Mesothelial cell of epicardium (in vitro differentiated cells): ENCODE results near the gene SCP2. TPM values are rescaled to one million over a fixed set of nuclear protein-coding genes. Genes with fewer than 3 reads are reported as not detected.

Experiments
- DNase-seq, 2 experiments: peaks; one replicate each; pipeline ENCODE4 v3.0.0; 2021; ENCODE audit warnings: low spot score in 2 of 2; ENCODE audit not compliant: unreplicated experiment in 2 of 2
- H3K27ac Mint-ChIP-seq: 2 replicates; pipeline ENCODE4 v1.8.0; 2021; ENCODE audit warnings: mixed read lengths
- H3K27me3 Mint-ChIP-seq: 2 replicates; pipeline ENCODE4 v1.8.0; 2021; ENCODE audit warnings: low read depth, mixed read lengths
- H3K36me3 Mint-ChIP-seq: 2 replicates; pipeline ENCODE4 v1.8.0; 2021; ENCODE audit warnings: mixed read lengths
- H3K4me1 Mint-ChIP-seq: 2 replicates; pipeline ENCODE4 v1.8.0; 2021; ENCODE audit warnings: mixed read lengths
- H3K4me3 Mint-ChIP-seq: 2 replicates; pipeline ENCODE4 v1.8.0; 2021; ENCODE audit warnings: mild to moderate bottlenecking, moderate library complexity, mixed read lengths
- H3K9me3 Mint-ChIP-seq: 2 replicates; pipeline ENCODE4 v1.8.0; 2021; ENCODE audit warnings: mixed read lengths
- total RNA-seq: library from RNA; stranded (reverse); gene quantifications from 3 replicates; pipeline ENCODE4 v1.2.1, GENCODE V29; 2021
- TF ChIP-seq, protein P1 (sequence below): fragments of 200-600 bp; sonication (generic); IDR thresholded peaks from one replicate; pipeline ENCODE4 v1.5.0; 2021; ENCODE audit warnings: antibody characterized with exemption; ENCODE audit not compliant: unreplicated experiment

SCP2 gene
- total RNA-seq, 1 donor from 2014 or later: 55.8 TPM

DNA sequence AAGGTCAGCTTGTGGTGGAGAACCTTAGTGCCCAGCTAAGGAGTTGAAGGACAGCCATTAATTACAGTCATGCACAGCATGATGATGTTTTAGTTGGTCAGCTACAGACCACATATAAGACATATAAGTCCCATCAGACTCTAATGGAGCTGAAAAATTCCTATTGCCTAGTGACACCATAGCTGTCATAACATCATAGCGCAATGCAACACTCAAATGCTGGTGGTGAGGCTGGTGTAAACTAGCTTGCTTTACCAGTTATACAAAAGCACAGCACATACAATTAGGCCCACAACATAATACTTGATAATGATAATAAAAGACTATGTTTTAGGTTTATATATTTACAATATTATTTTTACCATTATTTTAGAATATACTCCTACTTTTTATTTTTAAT is 9.5 kb upstream of the SCP2 start:
- H3K27ac Mint-ChIP-seq: no peak overlapping the region
- TF ChIP-seq, protein P1, sequence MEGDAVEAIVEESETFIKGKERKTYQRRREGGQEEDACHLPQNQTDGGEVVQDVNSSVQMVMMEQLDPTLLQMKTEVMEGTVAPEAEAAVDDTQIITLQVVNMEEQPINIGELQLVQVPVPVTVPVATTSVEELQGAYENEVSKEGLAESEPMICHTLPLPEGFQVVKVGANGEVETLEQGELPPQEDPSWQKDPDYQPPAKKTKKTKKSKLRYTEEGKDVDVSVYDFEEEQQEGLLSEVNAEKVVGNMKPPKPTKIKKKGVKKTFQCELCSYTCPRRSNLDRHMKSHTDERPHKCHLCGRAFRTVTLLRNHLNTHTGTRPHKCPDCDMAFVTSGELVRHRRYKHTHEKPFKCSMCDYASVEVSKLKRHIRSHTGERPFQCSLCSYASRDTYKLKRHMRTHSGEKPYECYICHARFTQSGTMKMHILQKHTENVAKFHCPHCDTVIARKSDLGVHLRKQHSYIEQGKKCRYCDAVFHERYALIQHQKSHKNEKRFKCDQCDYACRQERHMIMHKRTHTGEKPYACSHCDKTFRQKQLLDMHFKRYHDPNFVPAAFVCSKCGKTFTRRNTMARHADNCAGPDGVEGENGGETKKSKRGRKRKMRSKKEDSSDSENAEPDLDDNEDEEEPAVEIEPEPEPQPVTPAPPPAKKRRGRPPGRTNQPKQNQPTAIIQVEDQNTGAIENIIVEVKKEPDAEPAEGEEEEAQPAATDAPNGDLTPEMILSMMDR: no peak
- no peak overlapping the region for H3K4me3 Mint-ChIP-seq
- DNase-seq: no peak
- peaks cover 18% of the 10 kb centered on the region for H3K27me3 Mint-ChIP-seq
- H3K36me3 Mint-ChIP-seq: peaks cover 6% of the 10 kb centered on the region
- H3K9me3 Mint-ChIP-seq: peaks cover 8% of the 10 kb centered on the region
- peaks cover 2% of the 10 kb centered on the region for H3K4me1 Mint-ChIP-seq

DNA sequence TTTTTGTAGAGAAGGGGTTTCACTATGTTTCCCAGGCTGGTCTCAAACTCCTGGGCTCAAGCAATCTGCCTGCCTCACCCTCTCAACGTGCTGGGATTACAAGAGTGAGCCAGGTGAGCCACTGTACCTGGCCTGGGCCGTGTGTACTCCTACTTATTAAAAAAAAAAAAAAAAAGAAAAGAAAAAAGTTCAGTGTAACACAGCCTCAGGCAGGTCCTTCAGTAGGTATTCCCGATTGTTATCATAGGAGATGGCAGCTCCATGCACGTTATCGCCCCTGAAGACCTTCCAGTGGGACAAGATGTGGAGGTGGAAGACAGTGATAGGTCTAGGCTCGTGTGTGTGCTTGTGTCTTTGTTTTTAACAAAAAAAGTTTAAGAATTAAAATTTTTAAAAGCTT is 8.9 kb upstream of the SCP2 start:
- Mint-ChIP-seq H3K4me1 (peaks cover 2% of the 10 kb centered on the region), H3K9me3 (peaks cover 8% of the 10 kb centered on the region)

DNA sequence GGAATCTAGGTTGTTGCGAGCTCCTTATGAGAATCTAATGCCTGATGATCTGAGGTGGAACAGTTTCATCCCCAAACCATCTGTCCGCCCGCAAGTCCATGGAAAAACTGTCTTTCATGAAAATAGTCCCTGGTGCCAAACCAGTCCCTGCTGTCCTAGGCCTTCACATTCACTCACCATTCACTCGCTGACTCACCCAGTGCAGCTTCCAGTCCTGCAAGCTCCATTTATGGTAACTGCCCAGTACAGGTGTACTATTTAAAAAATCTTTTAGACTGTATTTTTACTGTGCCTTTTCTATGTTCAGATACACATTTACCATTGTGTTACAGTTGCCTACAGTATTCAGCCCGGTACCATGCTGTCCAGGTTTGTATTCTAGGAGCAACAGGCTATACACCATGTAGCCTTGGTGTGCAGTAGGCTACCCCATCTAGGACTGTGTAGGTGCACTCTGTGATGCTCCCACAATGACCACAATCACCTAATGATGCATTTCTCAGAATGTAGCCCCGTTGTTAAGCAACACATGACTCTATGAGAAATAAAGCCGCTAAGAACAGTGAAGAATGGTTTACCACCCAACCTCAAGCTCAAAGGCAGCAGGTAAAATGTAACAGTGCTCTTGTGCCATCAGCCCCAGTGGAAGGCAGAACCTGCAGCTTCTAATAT is 7.9 kb upstream of the SCP2 start:
- TF ChIP-seq, protein P1: no peak
- peaks cover 2% of the 10 kb centered on the region for H3K4me1 Mint-ChIP-seq
- DNase-seq: no peak
- peaks cover 6% of the 10 kb centered on the region for H3K36me3 Mint-ChIP-seq
- peaks cover 8% of the 10 kb centered on the region for H3K9me3 Mint-ChIP-seq
- no peak overlapping the region for H3K27ac Mint-ChIP-seq
- no peak overlapping the region for H3K4me3 Mint-ChIP-seq
- H3K27me3 Mint-ChIP-seq: peaks cover 27% of the 10 kb centered on the region

More for the DNA sequence above, 8.9 kb upstream of the SCP2 start:
- Mint-ChIP-seq H3K36me3 (peaks cover 6% of the 10 kb centered on the region), H3K27me3 (peaks cover 23% of the 10 kb centered on the region), H3K4me3 (no peak overlapping the region), H3K27ac (no peak overlapping the region)
- no peak for DNase-seq
- TF ChIP-seq, protein P1: no peak

DNA sequence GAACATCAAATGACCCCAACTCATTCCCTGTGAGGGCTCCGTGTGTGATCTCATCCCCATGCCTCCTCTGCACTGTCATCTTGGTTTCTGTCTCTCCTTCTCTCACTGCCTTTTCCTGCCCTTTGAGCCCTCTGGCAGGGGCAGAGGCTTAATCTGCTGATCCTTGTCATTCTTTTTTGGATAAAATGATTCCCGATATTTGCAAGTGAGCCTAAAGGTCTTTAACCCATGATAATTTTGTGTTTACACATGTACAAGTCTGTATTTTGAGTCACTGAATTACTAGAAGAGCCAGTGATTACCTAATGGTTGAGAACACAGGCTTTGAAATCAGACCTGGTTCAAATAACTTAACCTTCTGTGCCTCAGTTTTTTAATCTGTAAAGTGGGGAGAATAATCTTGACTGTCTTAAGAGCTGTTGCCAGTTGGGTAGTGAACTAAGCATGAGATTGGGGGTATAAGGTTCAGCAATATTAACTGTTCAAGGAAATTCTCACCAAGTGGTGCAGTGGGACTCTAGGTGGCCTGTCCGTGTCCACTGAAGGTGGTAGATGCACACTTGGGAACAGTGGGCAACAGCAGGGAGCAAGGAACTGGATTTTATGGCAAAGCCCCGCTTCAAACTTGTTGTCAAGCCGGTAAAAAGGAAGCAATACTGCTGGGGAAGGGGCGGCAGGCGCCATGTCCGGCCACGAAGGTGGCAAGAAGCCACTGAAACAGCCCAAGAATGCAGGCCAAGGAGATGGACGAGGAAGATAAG is 7.2 kb upstream of the SCP2 start:
- Mint-ChIP-seq H3K4me1 (peaks cover 2% of the 10 kb centered on the region), H3K36me3 (peaks cover 6% of the 10 kb centered on the region), H3K9me3 (peaks cover 8% of the 10 kb centered on the region), H3K27me3 (peaks cover 30% of the 10 kb centered on the region), H3K4me3 (peak overlapping the region; percentile 77), H3K27ac (no peak overlapping the region)
- TF ChIP-seq, protein P1: no peak
- no peak for DNase-seq

DNA sequence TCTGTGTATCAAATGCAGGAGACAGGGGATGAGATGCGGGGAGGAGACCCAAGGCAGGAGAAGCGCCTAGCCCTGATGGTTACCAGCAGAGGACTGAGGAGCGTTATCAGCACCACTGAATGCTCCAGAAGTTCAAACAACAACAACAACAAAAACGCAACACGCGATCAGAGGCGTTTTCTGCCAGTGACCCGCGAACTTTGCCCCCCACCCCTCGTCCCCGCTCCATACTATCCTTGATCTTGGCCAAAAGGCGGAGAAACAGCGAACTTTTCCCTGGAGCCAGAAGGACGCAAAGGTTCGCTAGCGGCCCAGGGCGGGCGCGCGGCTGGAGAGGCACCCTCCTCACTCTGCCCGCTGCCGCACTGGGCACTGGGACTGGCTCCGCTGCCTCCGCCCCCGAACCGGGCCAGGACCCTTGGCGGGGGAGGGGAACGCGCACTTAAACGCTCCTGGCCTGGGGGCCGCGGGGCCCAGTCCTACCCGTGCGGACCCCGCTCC is 6.2 kb upstream of the SCP2 start:
- Mint-ChIP-seq H3K9me3 (peaks cover 8% of the 10 kb centered on the region), H3K4me3 (peak overlapping the region; percentile 77)

More for the DNA sequence above, 6.2 kb upstream of the SCP2 start:
- H3K27me3 Mint-ChIP-seq: peaks cover 38% of the 10 kb centered on the region
- TF ChIP-seq, protein P1: no peak
- H3K36me3 Mint-ChIP-seq: peaks cover 6% of the 10 kb centered on the region
- H3K4me1 Mint-ChIP-seq: peaks cover 2% of the 10 kb centered on the region
- DNase-seq: peak in 1 of 2 experiments; percentile 44
- peak overlapping the region; percentile 76 for H3K27ac Mint-ChIP-seq
